Brain pericyte (primary cell): Measurements from ENCODE around the gene ITSN1.

Source experiments
- DNase-seq: peaks from one replicate; pipeline ENCODE4 v3.0.0-alpha.2; 2012; ENCODE audit warnings: low read depth, low spot score

Gene ITSN1

GRCh38 chr21:33810766-33811165 lies 168.5 kb downstream of the ITSN1 start:
- DNase-seq = no peak

GRCh38 chr21:33811167-33812010 lies 169.1 kb downstream of the ITSN1 start:
- no peak for DNase-seq

DNA sequence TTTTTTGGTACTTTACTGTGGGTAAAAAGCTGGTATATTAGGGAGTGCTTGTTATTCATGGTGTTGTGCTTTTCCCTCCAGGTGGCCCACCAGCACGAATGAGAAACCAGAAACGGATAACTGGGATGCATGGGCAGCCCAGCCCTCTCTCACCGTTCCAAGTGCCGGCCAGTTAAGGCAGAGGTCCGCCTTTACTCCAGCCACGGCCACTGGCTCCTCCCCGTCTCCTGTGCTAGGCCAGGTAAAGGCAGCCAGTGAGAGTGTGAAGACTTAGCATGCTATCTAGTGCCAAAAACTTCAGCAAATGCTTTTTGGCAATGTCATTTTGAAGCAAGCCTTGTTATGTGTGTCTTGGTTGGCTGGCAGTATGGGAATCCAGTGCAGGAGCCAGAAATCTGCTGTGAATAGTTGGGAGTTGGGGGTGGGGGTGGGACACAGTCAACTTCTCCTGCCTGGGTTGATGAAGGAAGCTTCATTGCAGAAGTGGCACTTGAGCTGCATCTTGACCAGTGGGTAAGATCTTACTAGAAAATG lies 171.6 kb downstream of the ITSN1 start:
- DNase-seq = no peak

- no peak for DNase-seq
These were observed 172.9 kb downstream of the ITSN1 start for GRCh38 chr21:33815143-33815707.

GRCh38 chr21:33816174-33816573 lies 173.9 kb downstream of the ITSN1 start:
- DNase-seq = no peak

- no peak for DNase-seq
These were observed 174.8 kb downstream of the ITSN1 start for GRCh38 chr21:33817138-33817537.

GRCh38 chr21:33817663-33818451 lies 175.6 kb downstream of the ITSN1 start:
- no peak for DNase-seq

DNA sequence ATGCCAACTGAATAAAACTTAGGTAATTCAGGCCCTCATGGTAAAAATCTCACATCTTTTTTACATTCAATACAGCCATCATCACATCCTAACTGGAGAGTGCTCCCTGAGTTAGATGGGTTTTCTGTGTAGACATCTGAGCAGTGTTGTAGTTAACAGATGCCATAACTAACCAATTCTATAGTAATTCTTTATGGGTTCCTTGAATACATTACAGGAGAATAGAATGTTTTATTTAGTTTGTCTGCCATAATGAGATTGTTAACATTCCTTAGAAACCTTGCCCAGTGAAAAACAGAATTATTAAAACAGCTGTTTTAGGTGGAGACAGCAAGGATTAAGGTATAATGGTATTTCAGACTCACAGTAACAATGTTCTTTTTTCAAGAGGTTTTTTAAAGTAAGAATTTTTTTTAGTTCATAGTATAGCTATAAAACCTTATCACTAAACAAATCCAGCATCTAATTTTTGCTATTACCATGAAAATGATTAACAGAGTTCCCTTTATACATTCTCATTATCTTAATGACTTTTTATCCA lies 178.0 kb downstream of the ITSN1 start:
- DNase-seq = no peak

- DNase-seq = no peak
These were observed 178.5 kb downstream of the ITSN1 start for GRCh38 chr21:33820798-33821197.

DNA sequence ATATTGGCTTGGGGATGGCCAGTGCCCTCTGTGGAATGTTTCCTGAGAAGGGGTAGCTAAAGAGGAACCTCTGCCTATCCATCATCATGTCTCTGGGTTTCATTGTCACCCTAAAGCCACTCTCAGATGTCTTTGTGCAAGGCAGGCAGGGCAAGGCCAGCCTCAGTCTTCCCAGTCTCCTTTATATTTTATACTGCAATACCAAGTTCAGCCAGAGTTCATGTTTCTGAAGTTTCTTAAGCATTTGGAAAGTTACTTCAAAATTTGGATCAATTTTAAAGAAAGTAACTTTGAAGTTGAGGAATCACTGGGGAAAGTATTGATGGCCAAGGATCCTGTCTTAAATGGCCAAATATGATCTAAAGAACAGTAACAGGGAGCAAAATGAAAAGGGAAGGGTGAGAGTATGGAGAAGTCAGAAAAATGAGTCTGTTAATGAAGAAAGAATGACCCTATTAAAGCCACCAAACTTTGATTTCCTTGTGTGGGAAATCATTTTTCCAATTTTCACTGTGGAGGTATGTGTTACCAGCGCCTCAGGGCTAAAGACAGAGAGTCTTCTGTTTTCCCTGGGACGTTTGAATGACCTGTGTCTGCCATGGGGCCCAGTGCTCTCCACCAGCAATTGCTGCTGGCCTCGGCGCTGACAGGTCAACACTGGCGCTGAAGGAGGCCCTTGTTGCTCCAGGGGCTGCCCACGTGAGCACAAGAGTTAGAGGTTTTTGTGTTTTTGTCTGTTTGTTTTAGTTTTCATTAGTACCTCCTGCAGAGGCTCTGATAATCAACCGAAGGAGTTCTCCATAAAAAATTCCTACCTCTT lies 179.4 kb downstream of the ITSN1 start:
- no peak for DNase-seq

- DNase-seq = peak; percentile 38
These were observed 182.0 kb downstream of the ITSN1 start for GRCh38 chr21:33824156-33824941.

DNA sequence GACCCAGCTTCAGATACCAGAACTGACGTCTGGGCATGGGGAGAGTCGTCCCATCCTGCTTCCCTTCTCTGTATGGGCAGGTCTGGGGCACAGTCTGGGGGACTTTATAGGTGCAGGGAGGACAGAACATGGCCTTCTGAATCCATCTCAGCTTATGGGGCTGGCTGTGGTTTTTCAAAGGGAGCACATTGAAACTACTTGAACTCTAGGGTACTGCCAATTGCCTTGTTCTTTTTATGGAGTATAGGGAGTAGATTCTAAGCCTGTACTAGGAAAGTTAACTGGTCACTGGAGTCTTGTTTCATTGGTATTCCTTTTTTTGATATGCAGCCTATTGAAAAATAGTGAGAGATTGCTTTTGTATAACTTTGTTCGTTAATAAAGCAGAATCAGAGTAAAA lies 183.1 kb downstream of the ITSN1 start:
- no peak for DNase-seq

DNA sequence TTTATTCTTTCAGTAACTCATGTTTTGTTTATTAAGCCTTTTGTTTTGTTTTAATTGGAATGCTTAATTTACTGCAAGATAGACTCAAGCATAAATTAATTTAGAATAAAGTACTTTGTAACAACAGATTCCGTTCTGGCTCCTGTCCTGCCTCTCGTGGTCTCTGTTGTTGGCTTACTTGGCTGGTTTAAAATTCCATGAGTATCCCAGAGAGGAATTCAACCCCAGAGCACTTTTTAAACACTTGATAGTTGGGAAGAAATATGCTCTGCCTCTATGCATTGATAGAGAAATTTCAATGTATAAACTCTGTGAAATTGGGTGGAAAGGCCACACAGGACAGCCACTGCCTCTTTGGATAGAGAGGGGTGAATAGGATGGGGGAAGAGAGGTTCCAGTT lies 183.6 kb downstream of the ITSN1 start:
- DNase-seq = no peak

DNA sequence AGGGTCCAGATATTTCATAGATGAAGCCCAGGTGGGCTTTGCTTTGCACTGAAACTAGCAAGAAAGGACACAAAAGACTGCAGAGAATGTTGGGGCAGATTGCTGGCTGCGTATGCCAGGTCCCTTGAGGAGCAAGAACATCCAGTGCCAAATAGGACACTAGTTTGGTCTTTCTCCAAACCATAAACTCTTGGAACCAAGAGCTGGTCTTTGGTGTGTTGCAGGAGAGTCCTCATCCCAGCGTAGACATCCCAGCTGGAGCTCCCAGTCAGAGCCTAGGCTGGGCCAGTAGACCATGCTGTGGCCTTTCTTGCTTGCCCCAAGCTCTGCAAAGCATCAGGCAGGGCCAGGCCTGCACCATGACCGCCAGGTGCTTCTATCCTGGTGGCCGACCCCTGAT lies 185.8 kb downstream of the ITSN1 start:
- DNase-seq = no peak

DNA sequence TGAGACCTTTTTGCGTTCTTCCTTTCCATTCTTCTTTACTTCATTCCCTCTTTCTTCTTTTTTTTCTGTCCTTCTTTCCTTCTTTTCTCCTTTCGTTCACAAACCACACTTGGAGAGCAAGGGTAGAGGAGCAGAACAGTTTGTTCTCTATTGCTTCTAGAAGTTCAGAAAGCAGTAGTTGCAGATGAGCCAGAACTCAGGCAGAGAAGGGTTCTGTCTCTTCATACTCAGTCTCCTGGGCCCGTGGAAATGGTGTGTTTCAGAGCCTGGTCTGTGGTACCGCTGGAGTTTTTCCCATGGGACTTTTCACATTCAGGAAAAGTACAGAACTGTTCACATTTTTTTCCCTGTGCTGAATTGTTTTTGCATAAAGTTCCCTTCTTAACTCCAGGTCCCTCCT lies 186.3 kb downstream of the ITSN1 start:
- DNase-seq = no peak

GRCh38 chr21:33829844-33830243 lies 187.5 kb downstream of the ITSN1 start:
- no peak for DNase-seq

DNA sequence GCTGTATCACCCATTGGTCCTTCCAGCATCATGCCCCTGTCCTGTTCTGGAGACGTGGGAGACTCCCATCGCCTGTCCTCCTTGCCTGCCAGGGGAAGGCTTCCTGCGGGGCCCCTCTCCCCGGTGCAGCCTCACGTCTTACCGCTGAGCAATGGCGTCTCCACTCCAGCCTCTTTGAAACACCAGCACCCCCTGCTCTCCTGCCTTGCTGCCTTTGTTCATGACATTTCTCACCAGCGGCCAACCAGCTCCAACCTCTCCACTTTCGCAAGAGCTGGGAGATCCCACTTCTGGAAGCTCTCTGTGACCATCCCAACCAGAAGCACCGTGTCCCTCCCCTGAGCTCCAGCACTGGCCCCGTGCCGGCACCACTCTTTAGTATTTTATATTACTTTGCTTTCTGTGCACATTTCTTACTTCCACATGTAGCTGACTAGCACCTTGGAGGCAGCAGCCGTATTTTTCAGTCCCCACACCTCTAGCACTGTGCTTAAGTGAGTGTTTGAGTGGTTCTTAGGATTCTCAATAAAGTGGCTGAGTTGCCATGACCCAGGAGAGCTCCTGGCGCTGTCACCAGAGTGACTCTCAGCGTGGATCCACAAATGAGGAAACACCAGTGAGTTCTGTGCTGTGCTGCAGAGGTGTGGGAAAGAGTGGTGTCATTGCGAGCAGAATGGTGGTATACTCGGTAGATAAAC lies 189.8 kb downstream of the ITSN1 start:
- no peak for DNase-seq

DNA sequence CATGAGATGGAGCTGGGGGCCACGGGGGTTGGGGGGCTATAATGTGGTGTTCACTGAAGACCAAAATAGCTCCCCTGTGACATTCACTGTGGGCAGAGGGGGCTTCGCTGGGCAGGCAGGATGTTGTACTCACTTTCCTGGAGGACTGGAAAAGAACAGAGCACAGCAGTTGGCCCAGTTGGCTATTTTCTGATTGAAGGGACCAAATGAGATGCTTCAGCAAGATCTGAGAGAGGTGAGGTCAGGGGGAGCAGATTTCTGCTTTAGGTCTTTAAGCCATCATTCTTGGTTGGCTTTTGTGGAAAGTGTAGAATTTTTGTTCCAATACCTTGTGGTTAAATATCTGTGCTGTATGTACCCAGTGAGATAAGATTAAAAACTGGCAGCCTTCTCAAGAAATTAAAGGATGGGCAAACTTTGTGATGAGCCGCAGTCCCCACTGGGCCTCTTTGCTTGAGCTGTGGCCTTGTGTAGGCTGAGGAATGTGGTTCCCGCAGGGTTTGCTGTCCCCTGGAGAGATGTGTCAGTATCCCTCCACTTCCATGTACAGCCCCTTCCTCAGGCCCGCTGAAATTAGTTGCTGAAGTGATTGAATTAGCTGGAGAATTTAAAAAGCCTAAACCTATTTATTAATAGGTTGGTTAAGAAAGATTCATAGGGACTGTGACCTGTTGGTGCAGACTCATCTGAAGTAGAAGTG lies 192.7 kb downstream of the ITSN1 start:
- no peak for DNase-seq

GRCh38 chr21:33835920-33836319 lies 193.6 kb downstream of the ITSN1 start:
- DNase-seq = no peak
